ENCODE results near the gene IGSF5.

IGSF5 gene

DNA sequence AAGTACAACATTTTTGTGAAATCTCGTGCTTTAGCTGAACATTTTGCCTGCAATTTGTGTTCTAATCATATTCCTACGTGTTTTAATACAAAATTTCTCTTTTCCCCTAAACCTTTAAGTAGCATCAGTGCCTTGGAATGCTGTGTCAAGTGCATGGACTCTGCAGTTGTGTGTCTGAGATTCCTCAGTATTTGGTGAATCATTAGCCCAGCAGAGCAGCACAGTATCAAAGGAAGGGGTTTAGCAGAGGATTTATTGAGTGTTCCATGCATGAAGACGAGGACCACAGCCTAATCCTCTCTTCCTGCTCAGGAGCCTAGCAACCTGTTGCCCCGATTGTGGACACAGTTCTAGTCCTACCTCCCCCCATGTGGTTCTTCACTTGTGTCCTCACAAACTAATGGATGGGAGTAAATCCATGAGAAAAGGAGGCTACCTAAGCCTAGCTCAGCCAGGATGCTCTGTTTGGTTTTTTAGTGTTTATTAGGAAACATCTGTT is 92.9 kb downstream of the IGSF5 start:
- no peak for DNase-seq

- DNase-seq = no peak
Observed at GRCh38 chr21:39840373-39841097, 95.6 kb downstream of the IGSF5 start.

DNA sequence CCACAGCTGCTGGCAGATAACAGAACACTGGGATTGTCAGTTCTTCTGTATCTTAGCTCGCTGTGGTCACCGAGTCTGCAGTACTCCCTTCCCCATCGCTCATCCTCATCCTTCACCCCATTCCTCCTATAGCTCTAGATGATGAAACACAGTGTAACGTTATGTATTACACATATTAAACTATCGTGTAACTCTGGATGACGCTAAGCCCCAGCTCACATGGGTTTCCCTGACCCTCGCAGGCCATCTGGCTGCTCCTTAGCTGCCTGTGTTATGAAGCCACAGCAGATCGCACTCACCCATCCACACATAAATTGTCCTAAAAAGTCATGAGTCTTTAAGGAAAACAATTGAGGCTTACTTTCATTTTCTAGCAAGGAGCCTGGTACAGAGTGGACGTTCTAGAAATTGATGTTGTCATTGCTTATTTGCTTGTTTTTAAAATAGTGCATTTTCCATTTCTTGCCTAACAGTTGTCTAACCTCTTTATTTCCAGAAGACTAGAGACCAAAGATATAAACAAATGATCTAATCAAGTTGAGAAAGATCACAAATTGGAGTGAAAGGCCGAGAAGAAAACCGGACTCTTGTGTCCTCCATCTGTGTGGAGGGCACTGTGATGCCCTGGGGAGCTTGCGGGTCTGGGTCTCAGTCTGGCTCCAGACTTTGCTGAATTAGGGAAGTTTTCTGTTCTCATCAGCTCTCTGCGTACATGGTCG is 97.9 kb downstream of the IGSF5 start:
- DNase-seq = no peak

- no peak for DNase-seq
Observed at GRCh38 chr21:39843483-39843882, 98.5 kb downstream of the IGSF5 start.

DNA sequence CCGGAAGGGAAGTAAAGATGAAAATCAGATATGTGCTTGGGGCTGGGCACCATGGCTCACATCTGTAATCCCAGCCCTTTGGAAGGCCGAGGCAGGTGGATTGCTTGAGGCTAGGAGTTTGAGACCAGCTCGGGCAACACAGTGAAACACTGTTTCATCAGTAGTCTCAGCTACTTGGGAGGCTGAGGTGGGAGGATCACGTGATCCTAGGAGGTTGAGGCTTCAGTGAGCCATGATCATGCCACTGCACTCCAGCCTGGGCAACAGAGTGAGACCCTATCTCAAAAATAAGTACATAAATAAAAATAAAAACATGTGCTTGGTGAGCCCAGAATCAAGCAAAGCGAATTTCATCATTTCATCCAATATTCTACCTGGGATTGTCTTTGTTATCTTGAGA is 98.9 kb downstream of the IGSF5 start:
- DNase-seq = no peak

DNA sequence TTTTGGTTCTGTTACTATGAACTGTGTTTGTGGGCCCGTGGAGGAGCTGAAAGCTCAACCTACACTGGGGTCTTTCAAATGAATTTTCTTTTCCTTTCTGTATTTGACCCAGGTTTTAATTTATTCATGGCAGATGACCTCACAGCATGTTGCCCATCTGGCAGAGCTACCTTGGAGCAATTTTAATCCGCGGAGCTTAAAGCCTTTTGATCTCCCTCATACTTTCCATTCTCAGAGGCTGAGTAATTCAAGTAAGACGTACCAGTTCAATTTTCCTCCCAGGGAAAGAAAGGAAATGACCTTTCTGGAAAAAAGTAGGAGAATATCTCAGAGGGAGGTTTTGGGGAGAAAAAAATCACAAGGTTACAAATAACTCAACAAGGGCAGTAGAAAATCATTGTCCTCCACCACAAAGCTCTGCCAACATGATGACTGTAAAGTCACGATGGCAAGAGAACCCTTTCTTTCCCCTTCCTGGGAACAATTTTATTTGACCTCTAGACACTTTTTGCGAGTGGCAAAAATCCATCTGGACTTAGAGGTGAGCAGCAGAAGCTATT is 100.7 kb downstream of the IGSF5 start:
- DNase-seq = no peak

- DNase-seq = no peak
Observed at GRCh38 chr21:39847877-39848276, 102.9 kb downstream of the IGSF5 start.

DNA sequence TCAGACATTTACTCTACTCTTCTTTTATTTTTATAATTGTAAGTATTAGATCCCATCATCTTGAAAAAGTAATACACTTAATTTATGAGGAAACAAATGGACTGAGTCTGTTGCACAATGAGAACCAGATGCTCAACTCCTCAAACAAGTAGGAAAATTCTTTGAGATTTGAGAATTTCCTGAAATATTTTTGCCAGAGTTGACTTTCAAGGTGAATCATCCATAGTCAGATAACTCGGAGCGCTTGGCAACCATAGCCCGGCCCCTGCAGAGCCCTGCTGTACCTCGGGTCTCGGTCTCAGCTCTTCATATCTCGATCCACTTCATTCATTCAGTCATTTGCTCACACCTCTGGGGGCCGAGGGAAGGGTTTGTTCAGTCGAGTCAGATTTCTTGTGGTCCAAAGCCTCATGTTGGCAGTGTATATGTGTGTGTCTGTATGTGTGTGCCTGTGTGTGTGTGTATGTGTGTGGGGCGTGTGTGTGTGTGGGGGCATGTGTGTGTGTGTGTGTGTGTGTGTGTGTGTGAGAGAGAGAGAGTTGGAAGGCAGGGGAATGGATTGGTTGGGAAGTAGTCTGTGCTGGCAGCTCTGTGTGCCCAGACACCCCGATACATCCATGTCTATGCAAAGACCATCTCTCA is 104.2 kb downstream of the IGSF5 start:
- DNase-seq = no peak

GRCh38 chr21:39850333-39850732 is 105.3 kb downstream of the IGSF5 start:
- no peak for DNase-seq

DNA sequence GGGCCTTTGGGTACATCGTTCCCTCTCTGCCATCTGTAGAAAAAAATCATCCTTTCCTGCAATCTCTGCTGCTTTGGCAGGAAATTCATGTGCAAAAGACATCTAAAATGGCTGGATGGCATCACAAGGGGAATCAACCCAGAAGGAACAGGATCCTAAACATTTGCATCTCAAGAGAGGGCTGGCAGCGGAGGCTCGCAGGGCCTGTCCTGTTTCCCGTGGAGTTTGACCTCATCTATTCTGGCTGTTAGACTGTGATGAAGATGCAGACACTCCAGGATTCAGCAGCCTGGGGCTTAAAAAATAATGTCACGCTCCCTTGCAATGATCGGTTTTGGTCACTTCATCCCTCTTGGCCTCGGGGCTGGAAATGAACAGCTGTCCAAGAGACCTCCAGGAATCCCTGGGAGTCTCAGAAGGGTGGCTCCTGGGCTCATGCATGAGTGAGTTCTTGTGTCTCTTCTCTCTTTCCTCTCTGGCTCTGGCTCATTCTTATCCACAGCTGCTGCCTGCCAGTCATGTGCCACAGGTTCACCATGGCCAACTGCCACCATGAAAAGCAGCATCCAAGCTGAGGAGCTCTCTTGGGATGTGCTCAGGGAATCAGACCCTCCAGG is 106.1 kb downstream of the IGSF5 start:
- no peak for DNase-seq
